A172 (cell line): ENCODE results near the gene FITM1. TPM values are rescaled to one million over a fixed set of nuclear protein-coding genes. Genes with fewer than 3 reads are reported as not detected.

Source experiments
- DNase-seq: peaks from one replicate; pipeline ENCODE4 v3.0.0-alpha.2; 2015; ENCODE audit warnings: low spot score
- total RNA-seq: library from RNA; depleted of rRNA; stranded (reverse); fragments of >200 nt; shearing (Covaris generic); gene quantifications from 2 replicates; pipeline ENCODE4 v1.2.3, GENCODE V29; 2014

The FITM1 gene
- total RNA-seq, 1 experiment from 2014 or later = not detected

DNA sequence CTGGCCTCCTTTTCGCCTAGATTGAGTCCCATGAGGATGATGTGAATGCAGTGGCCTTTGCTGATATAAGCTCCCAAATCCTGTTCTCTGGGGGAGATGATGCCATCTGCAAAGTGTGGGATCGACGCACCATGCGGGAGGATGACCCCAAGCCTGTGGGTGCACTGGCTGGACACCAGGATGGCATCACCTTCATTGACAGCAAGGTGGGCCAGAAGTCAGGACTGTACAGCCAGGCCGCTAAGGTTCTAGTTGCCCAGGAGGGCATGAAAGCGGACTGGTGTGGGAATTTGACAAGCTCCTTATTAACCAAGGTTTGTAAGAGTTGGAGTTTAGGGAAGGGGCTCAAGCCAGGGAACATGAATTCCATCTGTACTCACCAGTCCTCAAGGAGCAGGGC lies 10.8 kb upstream of the FITM1 start:
- DNase-seq = no peak

GRCh38 chr14:24121210-24121609 lies 9.2 kb upstream of the FITM1 start:
- DNase-seq = no peak

GRCh38 chr14:24122416-24122815 lies 8.0 kb upstream of the FITM1 start:
- no peak for DNase-seq

GRCh38 chr14:24122898-24123297 lies 7.6 kb upstream of the FITM1 start:
- DNase-seq = no peak

DNA sequence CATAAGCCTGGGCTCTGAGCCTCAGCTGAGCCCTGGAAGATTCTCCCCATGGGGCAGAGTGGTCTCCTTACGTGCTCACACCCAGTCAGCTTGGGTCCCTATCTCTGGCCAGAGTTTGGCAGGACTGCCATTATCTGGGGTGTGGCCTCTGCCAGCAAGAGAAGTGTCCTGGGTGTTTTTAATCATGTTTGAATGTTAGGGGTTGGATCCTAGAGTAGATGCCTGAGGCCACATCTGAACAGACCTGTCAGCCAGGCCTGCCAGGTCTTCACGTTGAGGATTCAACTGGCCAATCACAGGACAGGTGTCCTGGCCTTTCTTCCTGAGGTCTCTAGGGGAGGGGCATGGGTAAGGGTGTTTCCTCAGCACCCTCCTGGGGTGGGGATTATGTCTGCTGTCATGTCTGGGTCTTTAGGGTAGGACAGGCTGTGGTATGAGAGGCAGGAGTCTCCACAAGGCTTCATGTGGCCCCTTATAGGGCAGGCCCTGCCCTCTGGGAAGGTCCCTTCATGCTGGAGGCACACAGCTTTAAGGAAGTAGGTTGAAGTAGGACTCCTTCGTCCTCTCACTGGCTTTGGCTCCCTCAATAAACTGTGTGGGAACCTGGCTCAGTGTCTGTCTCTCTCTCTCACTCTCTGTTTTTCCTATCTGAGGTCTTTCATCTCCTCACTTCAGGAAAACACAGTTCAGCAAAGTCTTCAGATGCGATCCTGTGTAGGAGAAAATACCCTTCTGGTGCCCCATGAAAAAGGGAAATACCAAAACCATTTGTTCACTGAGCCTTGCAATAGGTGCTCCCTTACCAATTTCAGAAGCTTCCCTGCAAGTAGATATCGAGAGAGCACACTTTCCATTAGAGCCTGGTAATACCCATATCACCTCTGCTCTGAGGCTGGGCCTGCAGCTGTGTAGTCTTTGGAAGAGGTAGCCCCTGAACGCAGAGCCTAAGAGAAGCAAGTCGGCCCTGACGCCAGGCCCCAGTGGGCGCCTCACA lies 6.7 kb upstream of the FITM1 start:
- no peak for DNase-seq

- DNase-seq = no peak
These were observed 3.5 kb upstream of the FITM1 start for GRCh38 chr14:24126939-24127338.

- DNase-seq = no peak
These were observed 2.8 kb upstream of the FITM1 start for GRCh38 chr14:24127673-24128072.

DNA sequence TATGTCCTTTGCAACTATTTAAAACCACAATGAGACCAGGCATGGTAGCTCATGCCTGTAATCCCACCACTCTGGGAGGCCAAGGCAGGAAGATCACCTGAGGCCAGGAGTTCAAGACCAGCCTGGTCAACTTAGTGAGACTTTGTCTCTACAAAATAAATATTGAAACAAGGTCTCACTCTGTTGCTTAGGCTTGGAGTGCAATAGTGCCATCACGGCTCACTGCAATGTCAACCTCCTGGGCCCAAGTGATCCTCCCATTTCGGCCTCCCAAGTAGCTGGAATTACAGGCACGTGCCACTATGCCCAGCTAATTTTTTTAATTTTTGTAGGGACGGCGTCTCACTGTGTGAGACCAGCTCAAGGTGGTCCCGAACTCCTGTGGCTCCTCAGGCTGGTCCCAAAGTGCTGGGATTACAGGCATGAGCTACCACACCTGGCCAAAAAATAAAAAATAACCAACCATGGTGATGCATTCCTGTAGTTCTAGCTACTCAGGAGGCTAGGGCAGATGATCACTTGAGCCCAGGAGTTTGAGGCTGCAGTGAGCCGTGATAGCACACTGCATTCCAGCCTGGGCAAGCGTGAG lies 955 bp upstream of the FITM1 start:
- no peak for DNase-seq

DNA sequence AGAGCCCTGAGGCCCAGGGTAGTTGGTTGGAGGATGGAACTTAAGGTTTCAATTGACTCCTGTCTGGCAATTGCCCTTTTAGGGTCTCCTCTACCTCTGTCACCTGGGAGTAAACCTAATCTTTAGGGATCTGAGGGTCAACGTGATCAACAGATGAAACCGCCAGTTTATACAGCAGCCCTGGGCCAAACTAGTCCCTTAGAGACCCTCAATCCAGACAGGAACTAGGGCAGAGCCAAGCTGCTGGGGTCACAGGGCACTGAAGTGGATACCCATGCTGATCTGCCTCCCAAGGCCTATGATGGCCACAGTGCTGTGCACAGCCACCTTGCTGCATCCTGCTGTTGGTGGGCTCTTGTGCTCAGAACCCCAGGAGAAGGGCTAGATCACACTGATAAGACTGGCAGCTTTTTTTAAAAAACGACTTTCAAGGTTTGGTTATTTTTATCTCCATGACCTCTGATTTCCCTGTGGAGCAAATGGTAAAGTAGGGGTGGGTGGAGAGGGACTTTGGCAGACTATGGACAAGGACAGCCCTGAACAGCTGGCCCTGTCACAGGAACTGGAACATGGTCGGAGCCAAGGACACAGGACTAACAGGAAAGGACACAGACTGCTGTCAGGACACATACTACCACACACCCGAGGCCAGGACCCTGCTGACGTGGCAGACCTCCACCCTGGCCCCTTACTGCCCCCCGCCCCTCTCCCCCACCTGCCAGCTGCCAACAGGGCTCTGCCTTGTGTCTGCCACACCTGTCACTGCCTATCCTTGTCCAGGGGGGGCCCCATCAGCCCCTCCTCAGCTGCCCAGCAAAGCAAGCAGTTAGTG lies 474 bp downstream of the FITM1 start:
- no peak for DNase-seq

DNA sequence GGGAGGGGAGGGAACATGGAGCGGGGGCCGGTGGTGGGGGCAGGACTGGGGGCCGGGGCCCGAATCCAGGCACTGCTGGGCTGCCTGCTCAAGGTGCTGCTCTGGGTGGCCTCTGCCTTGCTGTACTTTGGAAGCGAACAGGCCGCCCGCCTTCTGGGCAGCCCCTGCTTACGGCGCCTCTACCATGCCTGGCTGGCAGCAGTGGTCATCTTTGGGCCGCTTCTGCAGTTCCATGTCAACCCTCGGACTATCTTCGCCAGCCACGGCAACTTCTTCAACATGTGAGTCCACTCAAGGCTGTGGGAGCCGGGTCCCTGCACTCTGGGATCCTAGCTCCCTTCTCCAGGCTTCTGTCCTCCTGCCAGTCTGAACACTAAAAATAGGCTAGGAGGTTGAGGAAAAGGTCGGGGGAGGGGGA lies 1.1 kb downstream of the FITM1 start:
- no peak for DNase-seq

- no peak for DNase-seq
These were observed 1.7 kb downstream of the FITM1 start for GRCh38 chr14:24132061-24132685.

DNA sequence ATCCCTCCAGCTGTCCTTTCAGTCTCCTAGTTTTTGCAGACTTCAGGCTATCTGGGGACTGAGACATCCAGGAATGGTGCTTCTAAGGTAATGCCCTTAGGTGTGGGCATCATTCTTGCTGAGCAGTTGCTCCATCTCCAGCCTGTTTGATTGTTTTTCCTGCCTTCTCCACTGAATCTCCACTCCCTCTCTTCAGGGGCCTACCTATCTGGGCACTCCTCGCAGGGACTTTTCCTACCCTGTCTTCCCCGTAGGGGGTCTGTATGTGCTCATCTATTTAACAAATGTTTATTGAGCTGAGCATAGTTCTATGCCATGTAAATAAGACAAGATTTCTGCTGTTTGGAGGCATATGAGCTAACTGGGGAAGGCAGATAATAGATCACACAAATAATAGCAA lies 2.5 kb downstream of the FITM1 start:
- no peak for DNase-seq

DNA sequence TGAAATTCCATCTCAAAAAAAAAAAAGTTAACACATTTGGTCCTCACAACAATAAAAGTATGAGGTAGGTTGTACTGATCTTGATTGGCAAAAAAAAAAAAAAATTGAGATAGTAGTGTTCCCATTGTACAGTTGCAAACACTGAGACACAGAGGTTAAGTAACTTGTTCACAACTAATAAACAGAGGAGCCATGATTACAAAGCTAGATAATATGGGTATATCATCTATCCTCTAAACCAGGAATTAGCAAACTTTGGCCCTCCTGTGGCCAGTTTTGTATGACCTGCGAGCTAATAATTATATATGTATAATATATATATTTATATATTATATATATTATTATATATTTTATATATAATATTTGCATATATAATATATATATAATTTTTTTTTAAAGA lies 3.3 kb downstream of the FITM1 start:
- no peak for DNase-seq

- no peak for DNase-seq
These were observed 5.0 kb downstream of the FITM1 start for GRCh38 chr14:24135584-24135833.

GRCh38 chr14:24135834-24136683 lies 5.6 kb downstream of the FITM1 start, which contains the start of gene PSME1:
TSS of gene PSME1 (plus strand) at chr14:24136194. CDS start at chr14:24136263, 69 bp downstream.
- peak; percentile 64 for DNase-seq

GRCh38 chr14:24136684-24137528 lies 6.4 kb downstream of the FITM1 start:
- no peak for DNase-seq

DNA sequence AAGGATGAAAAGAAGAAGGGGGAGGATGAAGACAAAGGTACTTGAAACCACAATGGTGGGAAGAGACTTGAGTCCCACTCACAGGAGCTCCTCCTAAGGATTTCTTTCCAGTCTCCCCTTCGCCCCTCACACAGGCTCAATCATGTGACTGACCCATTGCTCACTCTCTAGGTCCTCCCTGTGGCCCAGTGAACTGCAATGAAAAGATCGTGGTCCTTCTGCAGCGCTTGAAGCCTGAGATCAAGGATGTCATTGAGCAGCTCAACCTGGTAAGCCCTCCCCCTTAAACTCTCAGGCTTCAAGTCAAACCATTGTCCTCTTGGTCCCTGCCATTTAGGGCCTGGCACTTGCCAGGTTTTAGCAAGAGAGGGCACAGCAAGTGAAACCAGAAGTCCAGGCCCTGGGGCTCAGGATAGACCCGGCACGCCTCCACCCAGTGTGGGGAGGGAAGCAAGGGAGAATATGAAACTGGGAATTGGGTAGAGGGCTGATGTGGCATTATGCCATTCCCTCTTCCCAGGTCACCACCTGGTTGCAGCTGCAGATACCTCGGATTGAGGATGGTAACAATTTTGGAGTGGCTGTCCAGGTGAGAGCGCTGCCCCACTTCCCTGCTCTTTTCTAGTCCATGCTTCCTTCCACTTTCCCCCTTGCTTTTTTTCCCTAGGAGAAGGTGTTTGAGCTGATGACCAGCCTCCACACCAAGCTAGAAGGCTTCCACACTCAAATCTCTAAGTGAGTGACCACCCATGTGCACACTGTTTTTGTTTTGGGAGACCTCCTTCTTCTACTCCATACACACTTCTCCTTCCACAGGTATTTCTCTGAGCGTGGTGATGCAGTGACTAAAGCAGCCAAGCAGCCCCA lies 7.3 kb downstream of the FITM1 start:
- no peak for DNase-seq

DNA sequence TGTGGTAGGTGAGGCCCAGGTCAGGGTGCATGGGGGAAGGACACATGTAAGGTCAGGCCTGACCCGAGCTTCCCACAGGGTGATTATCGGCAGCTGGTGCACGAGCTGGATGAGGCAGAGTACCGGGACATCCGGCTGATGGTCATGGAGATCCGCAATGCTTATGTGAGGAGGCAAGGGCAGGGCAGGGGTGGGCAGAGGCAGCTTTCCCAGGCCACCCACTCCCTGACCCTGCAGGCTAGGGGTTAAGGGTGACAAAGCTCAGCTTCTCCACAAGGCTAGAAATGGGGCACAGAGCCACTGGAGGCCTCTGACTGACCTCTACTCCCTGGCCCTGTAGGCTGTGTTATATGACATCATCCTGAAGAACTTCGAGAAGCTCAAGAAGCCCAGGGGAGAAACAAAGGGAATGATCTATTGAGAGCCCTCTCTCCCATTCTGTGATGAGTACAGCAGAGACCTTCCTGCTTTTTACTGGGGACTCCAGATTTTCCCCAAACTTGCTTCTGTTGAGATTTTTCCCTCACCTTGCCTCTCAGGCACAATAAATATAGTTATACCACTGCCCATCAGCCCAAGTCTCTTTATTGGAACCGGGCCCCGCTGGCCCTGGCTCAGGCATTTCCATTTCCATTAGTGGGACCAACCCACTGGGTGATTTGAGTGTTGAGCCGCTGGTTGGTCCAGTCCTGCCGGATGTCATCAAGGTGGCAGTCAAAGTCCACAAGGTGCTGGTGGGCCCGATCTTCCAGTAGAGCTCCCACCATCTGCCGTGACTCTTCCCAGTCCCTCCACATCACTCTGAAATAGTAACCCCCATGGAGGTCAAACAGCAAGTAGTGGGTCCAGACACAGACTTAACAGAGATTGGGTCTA lies 8.2 kb downstream of the FITM1 start:
- DNase-seq = no peak
